Endometrial microvascular endothelial cells (primary cell): Measurements from ENCODE around the gene INPP5A. TPM values are rescaled to one million over a fixed set of nuclear protein-coding genes. Genes with fewer than 3 reads are reported as not detected.
"Not testable (repeated sequence)": the region's sequence is repeated elsewhere in the genome, so short reads cannot be mapped to it uniquely, and the experiment has no call there.

Experiments
- in situ Hi-C: cut with HindIII; loops from 2 replicates; pipeline ENCODE4 v1.10.0; 2017; ENCODE audit warnings: low sequenced_read_pairs, low pct_unique_long_range_greater_than_20kb; ENCODE audit errors: inconsistent ontology term
- total RNA-seq: library from RNA; depleted of rRNA; stranded (reverse); fragments of >200 nt; gene quantifications from one replicate; pipeline ENCODE4 v1.2.3, GENCODE V29; 2015; ENCODE audit errors: inconsistent ontology term

Gene INPP5A
- total RNA-seq, 1 donor from 2014 or later: 21.1 TPM

DNA sequence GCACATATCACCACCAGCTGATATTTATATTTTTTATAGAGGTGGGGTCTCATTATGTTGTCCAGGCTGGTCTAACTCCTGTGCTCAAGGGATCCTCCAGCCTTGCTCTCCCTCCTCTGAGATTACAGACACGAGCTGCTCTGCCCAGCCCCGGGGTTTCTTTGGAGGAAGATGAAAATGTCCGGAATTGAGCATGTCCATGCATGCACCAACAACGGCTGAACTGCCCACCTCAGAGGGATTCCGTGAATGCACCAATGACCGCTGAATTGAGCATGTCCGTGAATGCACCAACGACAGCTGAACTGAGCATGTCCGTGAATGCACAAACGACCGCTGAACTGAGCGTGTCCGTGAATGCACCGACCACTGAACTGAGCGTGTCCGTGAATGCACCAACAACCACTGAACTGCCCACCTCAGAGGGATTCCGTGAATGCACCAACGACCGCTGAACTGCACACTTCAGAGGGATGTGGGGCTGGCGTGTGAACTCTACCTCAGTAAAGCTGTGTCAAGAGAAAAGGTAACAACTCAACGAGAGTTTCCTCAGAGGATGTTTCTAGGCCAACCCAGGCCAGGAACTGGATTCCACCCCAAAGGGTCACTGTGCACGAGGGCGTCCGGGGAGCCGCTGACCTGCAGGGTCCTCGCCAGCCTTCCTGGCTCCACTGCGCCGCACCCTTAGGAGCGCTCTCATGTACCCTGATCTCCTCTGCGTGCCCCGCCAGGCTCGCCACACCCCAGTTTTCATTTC lies 34.9 kb upstream of the INPP5A start:
- in situ Hi-C loops: no loop called here

GRCh38 chr10:132503581-132504421 lies 33.8 kb upstream of the INPP5A start:
- in situ Hi-C loops: no loop called here

- in situ Hi-C loops: no loop called here
Observed at GRCh38 chr10:132504501-132505272, 32.9 kb upstream of the INPP5A start.

DNA sequence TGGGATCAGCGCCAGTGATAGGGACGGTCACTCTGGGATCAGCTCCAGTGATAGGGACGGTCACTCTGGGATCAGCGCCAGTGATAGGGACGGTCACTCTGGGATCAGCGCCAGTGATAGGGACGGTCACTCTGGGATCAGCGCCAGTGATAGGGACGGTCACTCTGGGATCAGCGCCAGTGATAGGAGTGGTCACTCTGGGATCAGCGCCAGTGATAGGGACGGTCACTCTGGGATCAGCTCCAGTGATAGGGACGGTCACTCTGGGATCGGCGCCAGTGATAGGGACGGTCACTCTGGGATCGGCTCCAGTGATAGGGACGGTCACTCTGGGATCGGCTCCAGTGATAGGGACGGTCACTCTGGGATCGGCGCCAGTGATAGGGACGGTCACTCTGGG lies 32.0 kb upstream of the INPP5A start:
- in situ Hi-C loops: not testable (repeated sequence)

DNA sequence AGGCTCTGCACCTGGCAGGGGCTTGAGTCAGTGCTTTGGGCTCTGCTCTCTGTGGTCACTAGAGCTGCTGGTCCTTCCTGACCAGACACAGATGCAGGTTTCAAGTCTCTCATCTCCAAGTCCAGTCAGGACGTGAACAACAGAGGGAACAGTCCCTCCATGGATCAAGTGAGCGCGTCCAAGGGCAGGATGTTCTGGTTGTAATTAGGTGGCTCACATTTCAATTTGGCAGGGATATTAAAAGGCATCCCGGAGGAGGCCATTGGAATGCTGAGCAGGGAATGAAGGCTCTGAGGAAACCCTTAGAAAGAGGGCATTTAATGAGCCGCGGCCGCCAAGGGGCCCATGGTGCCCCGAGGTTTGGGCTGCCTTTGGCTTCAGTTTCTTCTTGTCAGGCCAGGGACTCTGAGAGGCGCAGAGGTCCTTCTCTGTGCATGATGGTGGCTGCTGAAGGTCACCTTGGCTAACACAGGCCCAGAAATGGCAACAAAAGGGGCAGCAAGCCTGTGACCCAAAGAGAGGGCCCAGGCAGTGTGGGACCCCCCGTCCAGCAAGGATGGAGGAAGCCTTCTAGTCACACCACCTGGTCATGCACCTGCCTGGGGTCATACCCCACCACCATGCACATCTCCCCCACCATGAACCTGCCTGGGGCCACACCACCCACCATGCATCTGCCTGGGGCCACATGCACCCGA lies 30.7 kb upstream of the INPP5A start:
- in situ Hi-C loops: no loop called here

- in situ Hi-C loops: no loop called here
Observed at GRCh38 chr10:132507409-132507955, 30.1 kb upstream of the INPP5A start.

DNA sequence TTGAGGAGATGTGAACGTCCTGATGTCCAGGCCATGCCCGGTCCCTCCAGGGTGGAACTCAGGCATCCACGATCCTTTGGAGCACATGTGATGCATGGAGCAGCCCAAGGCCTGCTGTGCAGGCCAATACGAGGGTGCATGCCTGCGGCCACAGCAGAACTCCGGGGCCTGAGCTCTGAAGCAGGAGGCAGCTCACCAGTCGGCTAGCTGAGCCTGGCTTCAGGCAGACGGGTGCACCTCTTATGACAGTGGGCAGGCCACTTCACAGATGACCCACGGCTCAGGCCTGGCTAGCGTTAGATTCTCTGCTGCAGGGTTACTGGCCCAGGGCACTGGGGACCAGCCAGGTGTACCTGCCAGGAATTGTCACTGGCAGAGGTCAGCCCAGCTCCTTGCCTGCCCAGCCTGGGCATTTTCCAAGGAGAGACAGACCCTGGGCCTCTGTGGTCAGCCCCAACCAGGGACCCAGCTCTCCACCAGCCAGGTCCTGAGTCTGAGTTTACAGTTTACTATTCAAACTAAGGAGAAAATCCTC lies 29.6 kb upstream of the INPP5A start:
- in situ Hi-C loops: no loop called here

- in situ Hi-C loops: no loop called here
Observed at GRCh38 chr10:132508581-132509443, 28.8 kb upstream of the INPP5A start.

DNA sequence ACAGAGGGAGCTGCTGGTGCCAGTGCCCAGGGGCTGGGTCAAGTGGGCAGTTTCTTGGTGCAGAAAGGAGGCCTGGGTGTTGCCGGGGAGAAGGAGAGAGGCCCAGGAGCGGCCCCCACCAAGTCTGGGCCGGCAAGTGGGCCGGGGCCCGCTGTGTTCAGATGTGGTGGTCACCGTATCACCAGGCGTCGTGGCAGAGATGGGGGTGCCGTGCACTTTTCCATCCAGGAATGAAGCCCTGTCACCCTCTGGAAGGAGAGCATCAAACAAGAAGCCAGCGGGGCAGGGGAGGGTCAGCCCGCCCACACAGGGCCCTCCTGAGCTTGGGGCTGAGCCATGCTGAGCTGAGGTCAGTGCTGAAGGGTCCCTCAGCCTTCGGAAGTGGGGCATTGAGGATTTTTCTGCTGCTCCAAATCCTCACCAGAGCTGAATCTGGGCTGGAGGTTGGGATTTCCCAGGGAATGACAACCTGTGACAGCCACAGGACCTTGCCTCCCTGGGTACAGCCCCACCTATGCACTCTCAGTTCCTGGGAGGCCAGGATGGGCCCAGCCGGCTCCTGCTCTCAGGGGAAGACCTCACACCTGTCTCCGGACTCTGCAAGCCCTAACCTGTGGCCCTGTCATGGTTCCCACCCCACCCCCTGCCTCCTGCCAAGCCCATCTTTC lies 27.9 kb upstream of the INPP5A start:
- in situ Hi-C loops: no loop called here

- in situ Hi-C loops: no loop called here
Observed at GRCh38 chr10:132510174-132510611, 27.4 kb upstream of the INPP5A start.

- in situ Hi-C loops: no loop called here
Observed at GRCh38 chr10:132511121-132512051, 26.2 kb upstream of the INPP5A start.

- in situ Hi-C loops: no loop called here
Observed at GRCh38 chr10:132512052-132512442, 25.5 kb upstream of the INPP5A start.

- in situ Hi-C loops: no loop called here
Observed at GRCh38 chr10:132512693-132513345, 24.8 kb upstream of the INPP5A start.

GRCh38 chr10:132514821-132515520 lies 22.6 kb upstream of the INPP5A start:
- in situ Hi-C loops: no loop called here
